ENCODE data around the gene RFC1. TPM values are rescaled to one million over a fixed set of nuclear protein-coding genes. Genes with fewer than 3 reads are reported as not detected.
A peak's percentile ranks its signal among the peaks of the same experiment; 100 is the strongest.
"Not testable (repeated sequence)": the region's sequence is repeated elsewhere in the genome, so short reads cannot be mapped to it uniquely, and the experiment has no call there.

The RFC1 gene
- total RNA-seq, 6 experiments from 2014 or later, result 17.5 to 29.7 (median 24.6) TPM

GRCh38 chr4:39357002-39357401, 9.2 kb downstream of the RFC1 start:
- H3K4me3 ChIP-seq, result no peak overlapping the region
- no peak for DNase-seq
- no peaks in the 10 kb centered on the region for H3K27me3 ChIP-seq
- H3K36me3 ChIP-seq, result no peaks in the 10 kb centered on the region
- no peak for TF ChIP-seq CTCF (IDR thresholded peaks at IDR 0.05)
- no peak for TF ChIP-seq POLR2A (IDR thresholded peaks at IDR 0.05)
- H3K9me3 ChIP-seq, result no peaks in the 10 kb centered on the region
- peak overlapping the region in 2 of 3 donors; percentile 29 to 52 for H3K27ac ChIP-seq
- intact Hi-C loops (cut with DNase I), result no loop called here
- WGBS (ENCODE audit: insufficient coverage, low coverage, low lambda C conversion rate, missing lambda C conversion rate), result 72% methylated on average over 1 of the region's 1 CpG
- H3K4me1 ChIP-seq, result peaks cover 0 to 35% (median 4%) of the 10 kb centered on the region in 4 donors
- ATAC-seq, result no peak

GRCh38 chr4:39354254-39354552, 12.0 kb downstream of the RFC1 start:
- intact Hi-C loops (cut with DNase I), result no loop called here

GRCh38 chr4:39353478-39354253, 12.5 kb downstream of the RFC1 start:
- WGBS (ENCODE audit: insufficient coverage, low coverage, low lambda C conversion rate, missing lambda C conversion rate), result 0% methylated on average over 5 of the region's 5 CpGs
- H3K4me3 ChIP-seq, result peak overlapping the region; percentile 13 to 45 (median 32)
- H3K36me3 ChIP-seq, result peaks cover 0 to 7% (median 0%) of the 10 kb centered on the region in 4 donors
- H3K4me1 ChIP-seq, result peaks cover 0 to 43% (median 4%) of the 10 kb centered on the region in 4 donors
- intact Hi-C loops (cut with DNase I), result no loop called here
- no peaks in the 10 kb centered on the region for H3K27me3 ChIP-seq
- no peaks in the 10 kb centered on the region for H3K9me3 ChIP-seq
- ATAC-seq (peak; percentile 77 to 83 (median 80)), DNase-seq (no peak)
- peak overlapping the region; percentile 80 to 92 (median 91) for H3K27ac ChIP-seq
- no peak for TF ChIP-seq CTCF (IDR thresholded peaks at IDR 0.05)
- peak; percentile 77 for TF ChIP-seq POLR2A (IDR thresholded peaks at IDR 0.05)

More at GRCh38 chr4:39354254-39354552, 12.0 kb downstream of the RFC1 start:
- DNase-seq (no peak), ATAC-seq (peak; percentile 58 to 84 (median 75))
- 4% methylated on average over 1 of the region's 1 CpG for WGBS (ENCODE audit: insufficient coverage, low coverage, low lambda C conversion rate, missing lambda C conversion rate)
- peaks cover 0 to 7% (median 0%) of the 10 kb centered on the region in 4 donors for H3K36me3 ChIP-seq
- TF ChIP-seq POLR2A (IDR thresholded peaks at IDR 0.05), result no peak
- TF ChIP-seq CTCF (IDR thresholded peaks at IDR 0.05), result no peak
- H3K27me3 ChIP-seq, result no peaks in the 10 kb centered on the region
- H3K4me3 ChIP-seq, result peak overlapping the region in 2 of 3 donors; percentile 32 to 45
- H3K9me3 ChIP-seq, result no peaks in the 10 kb centered on the region
- H3K4me1 ChIP-seq, result peaks cover 0 to 37% (median 4%) of the 10 kb centered on the region in 4 donors
- peak overlapping the region; percentile 80 to 92 (median 91) for H3K27ac ChIP-seq

- H3K36me3 ChIP-seq; DNase-seq; H3K9me3 ChIP-seq; intact Hi-C loops (cut with DNase I); H3K27me3 ChIP-seq: not testable (repeated sequence)
- 4% methylated on average over 6 of the region's 6 CpGs for WGBS (ENCODE audit: insufficient coverage, low coverage, low lambda C conversion rate, missing lambda C conversion rate)
- peak; percentile 36 to 56 (median 46) for ATAC-seq
- peak overlapping the region; percentile 13 to 45 (median 32) for H3K4me3 ChIP-seq
- peak overlapping the region; percentile 80 to 92 (median 91) for H3K27ac ChIP-seq
- peaks cover 0 to 46% (median 4%) of the 10 kb centered on the region in 4 donors for H3K4me1 ChIP-seq
These were observed 13.0 kb downstream of the RFC1 start for GRCh38 chr4:39353149-39353477.

- WGBS (ENCODE audit: insufficient coverage, low coverage, low lambda C conversion rate, missing lambda C conversion rate), result 88% methylated on average over 2 of the region's 2 CpGs
- DNase-seq, result no peak
- H3K4me1 ChIP-seq, result peaks cover 0 to 41% (median 10%) of the 10 kb centered on the region in 4 donors
- intact Hi-C loops (cut with DNase I), result no loop called here
- H3K27me3 ChIP-seq, result no peaks in the 10 kb centered on the region
- H3K4me3 ChIP-seq, result no peak overlapping the region
- no peak for TF ChIP-seq POLR2A (IDR thresholded peaks at IDR 0.05)
- no peak for TF ChIP-seq CTCF (IDR thresholded peaks at IDR 0.05)
- H3K9me3 ChIP-seq, result no peaks in the 10 kb centered on the region
- ATAC-seq, result no peak
- H3K36me3 ChIP-seq, result peaks cover 0 to 7% (median under 1%) of the 10 kb centered on the region in 4 donors
- no peak overlapping the region for H3K27ac ChIP-seq
These were observed 16.8 kb downstream of the RFC1 start for GRCh38 chr4:39349326-39349725.
